Mesenchymal stem cell (in vitro differentiated cells and primary cell): ENCODE data around the gene CXCL17.

Experiments used
- DNase-seq: peaks from one replicate; pipeline ENCODE4 v3.0.0-alpha.2; 2013
- H2AFZ ChIP-seq: one replicate; pipeline ENCODE4 v1.6.1; 2013; ENCODE audit warnings: low read depth, mild to moderate bottlenecking, control low read depth, inconsistent platforms, low read length, moderate library complexity
- H2AK5ac ChIP-seq: 2 replicates; pipeline ENCODE4 v1.6.1; 2013; ENCODE audit warnings: low read length, moderate library complexity, mild to moderate bottlenecking, inconsistent platforms; ENCODE audit not compliant: severe bottlenecking
- H2BK120ac ChIP-seq: one replicate; pipeline ENCODE4 v1.6.1; 2013; ENCODE audit warnings: low read depth, mild to moderate bottlenecking, inconsistent platforms, low read length, moderate library complexity
- H2BK12ac ChIP-seq, 2 experiments: one replicate each; pipeline ENCODE4 v1.6.1; 2013; ENCODE audit warnings: inconsistent platforms in 2 of 2, low read length in 2 of 2, mild to moderate bottlenecking in 2 of 2, moderate library complexity in 2 of 2, control low read depth in 1 of 2
- H2BK15ac ChIP-seq: one replicate; pipeline ENCODE4 v1.6.1; 2013; ENCODE audit warnings: mild to moderate bottlenecking, low read depth, inconsistent platforms; ENCODE audit not compliant: poor library complexity, severe bottlenecking
- H2BK5ac ChIP-seq: 2 replicates; pipeline ENCODE4 v1.6.1; 2013; ENCODE audit warnings: low read depth, mild to moderate bottlenecking, low read length, control low read depth, inconsistent platforms; ENCODE audit not compliant: poor library complexity, severe bottlenecking
- H3K14ac ChIP-seq, 2 experiments: one replicate each; pipeline ENCODE4 v1.6.1; 2013; ENCODE audit warnings: inconsistent platforms in 2 of 2, low read length in 2 of 2, control low read depth in 1 of 2, mild to moderate bottlenecking in 1 of 2, moderate library complexity in 1 of 2
- H3K18ac ChIP-seq, 2 experiments: one replicate each; pipeline ENCODE4 v1.6.1; 2013; ENCODE audit warnings: inconsistent platforms in 2 of 2, low read length in 2 of 2, control low read depth in 1 of 2, low read depth in 1 of 2, mild to moderate bottlenecking in 1 of 2
- H3K23ac ChIP-seq, 2 experiments: one replicate each; pipeline ENCODE4 v1.6.1; 2013; ENCODE audit warnings: inconsistent platforms in 2 of 2, low read length in 2 of 2, mild to moderate bottlenecking in 2 of 2, moderate library complexity in 2 of 2, control low read depth in 1 of 2
- H3K27ac ChIP-seq: 2 replicates; pipeline ENCODE4 v1.5.1; 2013; ENCODE audit warnings: mild to moderate bottlenecking, moderate library complexity, low read length, control low read depth, inconsistent platforms; ENCODE audit not compliant: poor library complexity, severe bottlenecking
- H3K27me3 ChIP-seq, 2 experiments: 2 replicates each; pipeline versions ENCODE4 v1.6.1 to v1.7.0; 2013; ENCODE audit warnings: low read length in 2 of 2, mild to moderate bottlenecking in 2 of 2, moderate library complexity in 2 of 2, control low read depth in 1 of 2, inconsistent platforms in 1 of 2; ENCODE audit not compliant: control insufficient read depth in 1 of 2, insufficient read depth in 1 of 2
- H3K36me3 ChIP-seq, 2 experiments: 2 replicates each; pipeline versions ENCODE4 v1.6.1 to v1.7.0; 2013; ENCODE audit warnings: low read length in 2 of 2, control low read depth in 1 of 2, inconsistent platforms in 1 of 2, low read depth in 1 of 2, mild to moderate bottlenecking in 1 of 2; ENCODE audit not compliant: insufficient read depth in 2 of 2, control insufficient read depth in 1 of 2
- H3K4ac ChIP-seq, 2 experiments: one replicate each; pipeline ENCODE4 v1.6.1; 2013; ENCODE audit warnings: inconsistent platforms in 2 of 2, low read length in 2 of 2, mild to moderate bottlenecking in 2 of 2, moderate library complexity in 2 of 2, control low read depth in 1 of 2, low read depth in 1 of 2
- H3K4me1 ChIP-seq: 2 replicates; pipeline ENCODE4 v1.6.1; 2013; ENCODE audit warnings: low read depth, low read length, control low read depth; ENCODE audit not compliant: control insufficient read depth, insufficient read depth
- H3K4me2 ChIP-seq: 2 replicates; pipeline ENCODE4 v1.6.1; 2013; ENCODE audit warnings: low read length, mild to moderate bottlenecking, inconsistent platforms; ENCODE audit not compliant: poor library complexity, severe bottlenecking
- H3K4me3 ChIP-seq, 2 experiments: 2 replicates each; pipeline versions ENCODE4 v1.5.1 to v1.7.0; 2013; ENCODE audit warnings: low read length in 2 of 2, mild to moderate bottlenecking in 2 of 2, control low read depth in 1 of 2, low read depth in 1 of 2; ENCODE audit not compliant: insufficient read depth in 1 of 2
- H3K79me1 ChIP-seq: replicated peaks from 2 replicates; pipeline ENCODE4 v1.6.1; 2013; ENCODE audit warnings: mild to moderate bottlenecking, control low read depth, low read length, inconsistent platforms; ENCODE audit not compliant: poor library complexity, severe bottlenecking
- H3K9ac ChIP-seq: 2 replicates; pipeline ENCODE4 v1.7.0; 2013; ENCODE audit warnings: mild to moderate bottlenecking, low read length, moderate library complexity
- H3K9me3 ChIP-seq: 2 replicates; pipeline ENCODE4 v1.7.0; 2013; ENCODE audit warnings: mild to moderate bottlenecking, low read length; ENCODE audit not compliant: control insufficient read depth
- H4K8ac ChIP-seq: one replicate; pipeline ENCODE4 v1.6.1; 2013; ENCODE audit warnings: inconsistent platforms, mild to moderate bottlenecking, low read length, moderate library complexity
- H4K91ac ChIP-seq: one replicate; pipeline ENCODE4 v1.6.1; 2013; ENCODE audit warnings: mild to moderate bottlenecking, low read length, inconsistent platforms
- WGBS: methylation state at CpG from one replicate; pipeline ENCODE4 v1.1.7; 2013; ENCODE audit warnings: mixed read lengths; 5-methylcytosine and 5-hydroxymethylcytosine counted together

Gene CXCL17

GRCh38 chr19:42473686-42474085 is 30.9 kb upstream of the CXCL17 start:
- Histone ChIP-seq H3K27me3 (peaks cover 7 to 71% of the 10 kb centered on the region in 2 experiments), H3K79me1 (no peaks in the 10 kb centered on the region), H4K91ac (no peak overlapping the region), H3K9me3 (no peaks in the 10 kb centered on the region), H2BK12ac (no peak overlapping the region), H3K36me3 (no peaks in the 10 kb centered on the region), H2BK15ac (no peak overlapping the region), H3K4me2 (no peak overlapping the region), H2AFZ (no peak overlapping the region), H3K4me1 (no peaks in the 10 kb centered on the region), H3K23ac (no peak overlapping the region), H3K4ac (no peak overlapping the region), H2BK5ac (no peak overlapping the region), H3K27ac (no peak overlapping the region), H3K4me3 (no peak overlapping the region), H2BK120ac (no peak overlapping the region), H2AK5ac (no peak overlapping the region), H4K8ac (no peak overlapping the region), H3K9ac (no peak overlapping the region), H3K14ac (no peak overlapping the region), H3K18ac (no peak overlapping the region)
- DNase-seq = no peak
- WGBS = 24% methylated on average over 6 of the region's 6 CpGs

DNA sequence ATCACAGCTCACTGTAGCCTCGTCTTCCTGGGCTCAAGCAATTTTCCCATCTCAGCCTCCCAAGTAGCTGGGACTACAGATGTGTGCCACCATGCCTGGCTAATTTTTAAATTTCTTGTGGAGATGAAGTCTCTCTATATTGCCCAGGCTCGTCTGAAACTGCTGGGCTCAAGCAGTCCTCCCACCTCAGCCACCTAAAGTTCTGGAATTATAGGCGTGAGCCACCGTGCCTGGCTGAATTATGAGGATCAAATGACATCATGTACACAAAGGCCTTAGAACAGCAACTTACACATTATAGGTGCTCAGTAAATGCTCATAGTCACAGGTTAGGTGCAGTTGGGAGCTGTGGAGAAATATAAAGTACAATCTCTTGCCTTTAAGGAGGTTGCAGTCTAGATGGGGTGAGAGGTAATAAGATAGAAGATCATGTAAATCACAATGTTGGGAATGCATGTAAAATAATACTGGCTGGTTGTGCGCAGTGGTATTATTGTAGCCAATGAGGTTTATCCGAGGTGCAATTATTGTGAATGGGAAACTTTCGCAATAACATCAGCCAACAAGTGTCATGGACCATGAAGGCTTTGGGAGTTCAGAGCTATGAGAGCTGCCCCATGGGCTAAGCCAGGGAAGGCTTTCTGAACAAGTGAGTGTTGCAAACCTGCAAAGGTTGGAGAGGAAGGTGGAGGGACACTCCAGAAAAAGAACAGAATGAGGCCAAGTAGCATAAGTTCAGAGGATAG is 29.8 kb upstream of the CXCL17 start:
- no peak overlapping the region for H2BK120ac ChIP-seq
- H3K9ac ChIP-seq = no peak overlapping the region
- H3K18ac ChIP-seq = no peak overlapping the region
- no peak overlapping the region for H3K4me3 ChIP-seq
- no peak overlapping the region for H2BK5ac ChIP-seq
- H2BK12ac ChIP-seq = no peak overlapping the region
- no peaks in the 10 kb centered on the region for H3K79me1 ChIP-seq
- no peak overlapping the region for H2AFZ ChIP-seq
- DNase-seq = no peak
- H3K4ac ChIP-seq = no peak overlapping the region
- H3K36me3 ChIP-seq = no peaks in the 10 kb centered on the region
- H3K23ac ChIP-seq = no peak overlapping the region
- H3K27me3 ChIP-seq = peaks cover 7 to 71% of the 10 kb centered on the region in 2 experiments
- H3K4me2 ChIP-seq = no peak overlapping the region
- no peak overlapping the region for H3K27ac ChIP-seq
- H3K9me3 ChIP-seq = no peaks in the 10 kb centered on the region
- 90% methylated on average over 5 of the region's 7 CpGs for WGBS
- H3K4me1 ChIP-seq = peaks cover 2% of the 10 kb centered on the region
- H4K8ac ChIP-seq = no peak overlapping the region
- H2BK15ac ChIP-seq = no peak overlapping the region
- H2AK5ac ChIP-seq = no peak overlapping the region
- H4K91ac ChIP-seq = no peak overlapping the region
- no peak overlapping the region for H3K14ac ChIP-seq

- no peak overlapping the region for H2BK15ac ChIP-seq
- H2BK5ac ChIP-seq = no peak overlapping the region
- no peak overlapping the region for H3K4ac ChIP-seq
- H3K36me3 ChIP-seq = no peaks in the 10 kb centered on the region
- no peak overlapping the region for H3K27ac ChIP-seq
- 86% methylated on average over 7 of the region's 7 CpGs for WGBS
- H4K8ac ChIP-seq = no peak overlapping the region
- no peak for DNase-seq
- peaks cover 13 to 70% of the 10 kb centered on the region in 2 experiments for H3K27me3 ChIP-seq
- H2AFZ ChIP-seq = no peak overlapping the region
- H3K9ac ChIP-seq = no peak overlapping the region
- H3K14ac ChIP-seq = no peak overlapping the region
- no peak overlapping the region for H3K4me2 ChIP-seq
- H3K4me3 ChIP-seq = no peak overlapping the region
- no peak overlapping the region for H2BK12ac ChIP-seq
- no peaks in the 10 kb centered on the region for H3K9me3 ChIP-seq
- no peak overlapping the region for H2AK5ac ChIP-seq
- H2BK120ac ChIP-seq = no peak overlapping the region
- no peaks in the 10 kb centered on the region for H3K79me1 ChIP-seq
- no peak overlapping the region for H3K23ac ChIP-seq
- peaks cover 2% of the 10 kb centered on the region for H3K4me1 ChIP-seq
- H4K91ac ChIP-seq = no peak overlapping the region
- H3K18ac ChIP-seq = no peak overlapping the region
These were observed 29.0 kb upstream of the CXCL17 start for GRCh38 chr19:42471554-42472249.

DNA sequence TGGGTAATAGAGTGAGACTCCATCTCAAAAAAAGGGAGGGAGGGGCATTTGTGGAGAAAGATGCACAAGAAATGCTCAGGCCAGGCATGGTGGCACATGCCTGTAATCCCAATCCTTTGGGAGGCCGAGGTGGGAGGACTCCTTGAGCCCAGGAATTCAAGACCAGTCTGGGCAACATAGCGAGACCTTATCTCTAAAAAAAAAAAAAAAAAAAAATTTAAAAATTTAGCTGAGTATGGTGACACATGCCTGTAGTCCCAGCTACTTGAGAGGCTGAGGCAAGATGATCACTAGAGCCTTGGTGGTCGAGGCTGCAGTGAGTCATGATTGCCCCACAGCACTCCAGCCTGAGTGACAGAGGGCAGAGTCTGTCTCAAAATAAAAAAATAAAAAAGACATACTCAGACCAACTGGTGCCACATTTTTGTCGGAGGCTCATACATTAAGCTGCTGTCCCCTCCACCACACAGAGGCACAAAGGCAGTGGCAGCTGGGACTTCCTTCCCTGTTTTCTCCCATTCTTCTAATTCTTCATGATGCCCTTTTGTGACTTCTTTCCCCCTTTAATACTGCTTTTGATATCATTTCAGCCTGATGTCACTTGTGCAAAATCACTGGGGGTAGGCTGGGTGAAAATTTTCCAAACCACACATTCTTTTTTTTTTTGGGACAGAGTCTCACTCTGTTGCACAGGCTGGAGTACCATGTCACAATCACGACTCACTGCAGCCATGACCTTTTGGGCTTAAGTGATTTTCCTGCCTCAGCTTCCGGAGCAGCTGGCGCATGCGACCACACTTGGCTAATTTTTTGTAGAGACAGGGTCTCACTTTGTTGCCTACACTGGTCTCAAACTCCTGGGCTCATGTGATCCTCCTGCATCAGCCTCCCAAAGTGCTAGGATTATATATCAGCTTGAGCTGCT is 26.8 kb upstream of the CXCL17 start:
- no peak overlapping the region for H4K8ac ChIP-seq
- no peak overlapping the region for H2AK5ac ChIP-seq
- H2AFZ ChIP-seq = no peak overlapping the region
- no peaks in the 10 kb centered on the region for H3K9me3 ChIP-seq
- H3K18ac ChIP-seq = no peak overlapping the region
- H3K4me2 ChIP-seq = no peak overlapping the region
- no peak overlapping the region for H3K23ac ChIP-seq
- no peak overlapping the region for H2BK15ac ChIP-seq
- H2BK120ac ChIP-seq = no peak overlapping the region
- DNase-seq = peak; percentile 36
- H2BK5ac ChIP-seq = no peak overlapping the region
- peaks cover 2% of the 10 kb centered on the region for H3K4me1 ChIP-seq
- H4K91ac ChIP-seq = no peak overlapping the region
- H3K36me3 ChIP-seq = no peaks in the 10 kb centered on the region
- H3K4ac ChIP-seq = no peak overlapping the region
- H3K79me1 ChIP-seq = no peaks in the 10 kb centered on the region
- H3K9ac ChIP-seq = no peak overlapping the region
- H3K4me3 ChIP-seq = no peak overlapping the region
- WGBS = 17% methylated on average over 6 of the region's 8 CpGs
- peaks cover 13 to 69% of the 10 kb centered on the region in 2 experiments for H3K27me3 ChIP-seq
- no peak overlapping the region for H3K14ac ChIP-seq
- no peak overlapping the region for H2BK12ac ChIP-seq
- H3K27ac ChIP-seq = no peak overlapping the region
